ENCODE measurements around the gene HNRNPA1L2.

DNA sequence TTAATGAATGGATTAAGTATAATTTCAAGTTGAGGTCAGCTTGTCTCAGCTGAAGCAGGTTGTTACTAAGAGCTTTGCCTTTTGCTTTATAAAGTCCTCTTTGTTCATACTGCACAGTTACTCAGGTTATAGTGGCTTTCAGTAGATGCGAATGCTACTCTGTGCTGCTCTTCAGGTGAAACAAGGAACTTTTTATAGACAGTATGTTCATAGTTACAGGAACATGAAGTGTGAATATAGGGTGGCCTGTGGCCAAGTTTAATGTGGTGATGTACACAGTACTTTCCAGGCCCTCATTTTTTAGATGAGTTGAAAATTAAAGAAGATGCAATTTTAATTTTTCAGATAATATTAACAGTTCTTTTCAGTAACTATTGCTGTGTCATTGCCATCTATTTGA lies 31.2 kb downstream of the HNRNPA1L2 start:
- TF ChIP-seq, protein P1, sequence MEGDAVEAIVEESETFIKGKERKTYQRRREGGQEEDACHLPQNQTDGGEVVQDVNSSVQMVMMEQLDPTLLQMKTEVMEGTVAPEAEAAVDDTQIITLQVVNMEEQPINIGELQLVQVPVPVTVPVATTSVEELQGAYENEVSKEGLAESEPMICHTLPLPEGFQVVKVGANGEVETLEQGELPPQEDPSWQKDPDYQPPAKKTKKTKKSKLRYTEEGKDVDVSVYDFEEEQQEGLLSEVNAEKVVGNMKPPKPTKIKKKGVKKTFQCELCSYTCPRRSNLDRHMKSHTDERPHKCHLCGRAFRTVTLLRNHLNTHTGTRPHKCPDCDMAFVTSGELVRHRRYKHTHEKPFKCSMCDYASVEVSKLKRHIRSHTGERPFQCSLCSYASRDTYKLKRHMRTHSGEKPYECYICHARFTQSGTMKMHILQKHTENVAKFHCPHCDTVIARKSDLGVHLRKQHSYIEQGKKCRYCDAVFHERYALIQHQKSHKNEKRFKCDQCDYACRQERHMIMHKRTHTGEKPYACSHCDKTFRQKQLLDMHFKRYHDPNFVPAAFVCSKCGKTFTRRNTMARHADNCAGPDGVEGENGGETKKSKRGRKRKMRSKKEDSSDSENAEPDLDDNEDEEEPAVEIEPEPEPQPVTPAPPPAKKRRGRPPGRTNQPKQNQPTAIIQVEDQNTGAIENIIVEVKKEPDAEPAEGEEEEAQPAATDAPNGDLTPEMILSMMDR (IDR thresholded peaks at IDR 0.05): no peak
- no peak for TF ChIP-seq POLR2A (IDR thresholded peaks at IDR 0.05)
